ENCODE measurements around the gene NFKBIA.

DNA sequence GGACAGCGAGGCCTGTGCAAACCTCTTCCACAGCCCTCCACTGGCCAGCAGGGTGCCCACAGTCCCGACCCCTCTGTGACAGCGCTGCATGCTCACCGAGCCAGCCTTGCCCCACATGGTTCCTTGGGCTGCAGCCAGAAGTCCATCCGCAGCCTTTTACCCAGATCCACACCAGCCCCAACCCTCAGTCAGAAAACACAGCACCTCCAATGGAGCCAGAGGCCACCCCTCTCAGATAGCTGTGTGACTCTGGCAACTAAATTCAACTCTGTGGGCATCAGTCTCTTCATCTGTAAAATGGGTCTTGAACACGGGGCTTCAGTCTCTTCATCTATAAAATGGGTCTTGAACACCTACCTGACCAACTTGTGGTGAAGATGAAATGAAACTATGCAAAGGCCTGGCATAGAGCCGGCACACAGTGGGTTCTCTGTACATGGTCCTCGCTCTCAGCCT lies 38.0 kb downstream of the NFKBIA start:
- TF ChIP-seq, protein P1, sequence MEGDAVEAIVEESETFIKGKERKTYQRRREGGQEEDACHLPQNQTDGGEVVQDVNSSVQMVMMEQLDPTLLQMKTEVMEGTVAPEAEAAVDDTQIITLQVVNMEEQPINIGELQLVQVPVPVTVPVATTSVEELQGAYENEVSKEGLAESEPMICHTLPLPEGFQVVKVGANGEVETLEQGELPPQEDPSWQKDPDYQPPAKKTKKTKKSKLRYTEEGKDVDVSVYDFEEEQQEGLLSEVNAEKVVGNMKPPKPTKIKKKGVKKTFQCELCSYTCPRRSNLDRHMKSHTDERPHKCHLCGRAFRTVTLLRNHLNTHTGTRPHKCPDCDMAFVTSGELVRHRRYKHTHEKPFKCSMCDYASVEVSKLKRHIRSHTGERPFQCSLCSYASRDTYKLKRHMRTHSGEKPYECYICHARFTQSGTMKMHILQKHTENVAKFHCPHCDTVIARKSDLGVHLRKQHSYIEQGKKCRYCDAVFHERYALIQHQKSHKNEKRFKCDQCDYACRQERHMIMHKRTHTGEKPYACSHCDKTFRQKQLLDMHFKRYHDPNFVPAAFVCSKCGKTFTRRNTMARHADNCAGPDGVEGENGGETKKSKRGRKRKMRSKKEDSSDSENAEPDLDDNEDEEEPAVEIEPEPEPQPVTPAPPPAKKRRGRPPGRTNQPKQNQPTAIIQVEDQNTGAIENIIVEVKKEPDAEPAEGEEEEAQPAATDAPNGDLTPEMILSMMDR (IDR thresholded peaks at IDR 0.05) = no peak
- no peak for TF ChIP-seq POLR2A (IDR thresholded peaks at IDR 0.05)

Measured in heart left ventricle (tissue), 13 donors.